DND-41 (cell line): Measurements from ENCODE around the gene SERPINA12.

ENCODE experiments used
- ATAC-seq: fragments of 200-7000 bp; cut with Tn5 transposase; 3 replicates; pipeline ENCODE4 v1.9.1; 2021; ENCODE audit warnings: low read depth; ENCODE audit not compliant: insufficient read depth
- DNase-seq: peaks from one replicate; pipeline ENCODE4 v3.0.0-alpha.2; 2020
- H2AFZ ChIP-seq: 2 replicates; pipeline ENCODE4 v1.6.0; 2012; ENCODE audit warnings: low read depth, low read length
- H3K27ac ChIP-seq: 2 replicates; pipeline ENCODE4 v1.5.1; 2012; ENCODE audit warnings: low read length, inconsistent platforms
- H3K27me3 ChIP-seq: fragments of 200-600 bp; sonication (generic); 2 replicates; pipeline ENCODE4 v1.6.0; 2012; ENCODE audit warnings: low read length, mild to moderate bottlenecking, inconsistent platforms; ENCODE audit not compliant: insufficient read depth, poor library complexity
- H3K36me3 ChIP-seq: 2 replicates; pipeline ENCODE4 v1.5.1; 2012; ENCODE audit warnings: low read length, inconsistent platforms; ENCODE audit not compliant: insufficient read depth
- H3K4me1 ChIP-seq: 2 replicates; pipeline ENCODE4 v1.5.1; 2012; ENCODE audit warnings: mild to moderate bottlenecking, low read length; ENCODE audit not compliant: insufficient read depth
- H3K4me2 ChIP-seq: 2 replicates; pipeline ENCODE4 v1.6.0; 2012; ENCODE audit warnings: mild to moderate bottlenecking, moderate library complexity, low read length, inconsistent platforms; ENCODE audit not compliant: insufficient read depth
- H3K4me3 ChIP-seq, 2 experiments: fragments of 200-600 bp in 1 of 2; shearing (Covaris generic) in 1 of 2; 2 replicates each; pipeline ENCODE4 v1.5.1; 2012 to 2016; ENCODE audit warnings: inconsistent platforms in 2 of 2, low read length in 2 of 2, mild to moderate bottlenecking in 2 of 2, low read depth in 1 of 2, moderate library complexity in 1 of 2
- H3K79me2 ChIP-seq: 2 replicates; pipeline ENCODE4 v1.6.0; 2012; ENCODE audit warnings: low read length, inconsistent platforms; ENCODE audit not compliant: insufficient read depth
- H3K9ac ChIP-seq: 2 replicates; pipeline ENCODE4 v1.6.0; 2012; ENCODE audit warnings: low read depth, mild to moderate bottlenecking, inconsistent platforms, low read length, moderate library complexity
- H3K9me3 ChIP-seq: 2 replicates; pipeline ENCODE4 v1.5.1; 2012; ENCODE audit warnings: low read length, moderate library complexity, mild to moderate bottlenecking, inconsistent platforms; ENCODE audit not compliant: insufficient read depth, severe bottlenecking
- H4K20me1 ChIP-seq: 2 replicates; pipeline ENCODE4 v1.6.0; 2012; ENCODE audit warnings: low read length; ENCODE audit not compliant: insufficient read depth
- EZH2 ChIP-seq: IDR thresholded peaks from 3 replicates; pipeline ENCODE4 v1.6.1; 2012; ENCODE audit warnings: borderline replicate concordance, low read depth, mild to moderate bottlenecking, moderate library complexity, low read length, inconsistent platforms; ENCODE audit not compliant: severe bottlenecking
- TF ChIP-seq, protein P1 (sequence below): IDR thresholded peaks from 2 replicates; pipeline ENCODE4 v1.5.1; 2012; ENCODE audit warnings: borderline replicate concordance, low read length, moderate library complexity, mild to moderate bottlenecking; ENCODE audit not compliant: poor library complexity, severe bottlenecking; ENCODE audit errors: extremely low read depth

Gene SERPINA12

DNA sequence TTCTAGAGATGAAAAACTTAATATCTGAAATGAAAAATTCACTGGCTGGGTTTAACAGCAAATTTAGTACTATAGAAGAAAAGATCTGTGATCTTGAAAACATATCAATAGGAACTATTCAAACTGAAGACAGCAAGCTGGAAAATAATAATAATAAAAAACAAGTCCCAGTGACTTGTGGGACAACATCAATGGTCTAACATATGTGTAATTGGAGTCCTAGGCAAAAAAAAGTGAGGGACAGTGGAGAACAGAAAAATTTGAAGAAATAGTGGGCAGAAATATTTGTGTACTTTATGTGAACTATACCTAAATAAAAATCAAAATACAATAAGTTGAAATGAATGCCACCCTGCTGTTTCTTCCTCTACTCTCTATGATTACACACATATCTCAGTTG, 30.8 kb downstream of the SERPINA12 start:
- no peak for ATAC-seq
- H3K9me3 ChIP-seq: peaks cover 3% of the 10 kb centered on the region
- H3K4me1 ChIP-seq: no peaks in the 10 kb centered on the region
- no peak for DNase-seq
- H3K4me3 ChIP-seq: no peak overlapping the region
- H3K4me2 ChIP-seq: no peak overlapping the region
- H3K79me2 ChIP-seq: no peaks in the 10 kb centered on the region
- no peak for TF ChIP-seq EZH2
- TF ChIP-seq, protein P1, sequence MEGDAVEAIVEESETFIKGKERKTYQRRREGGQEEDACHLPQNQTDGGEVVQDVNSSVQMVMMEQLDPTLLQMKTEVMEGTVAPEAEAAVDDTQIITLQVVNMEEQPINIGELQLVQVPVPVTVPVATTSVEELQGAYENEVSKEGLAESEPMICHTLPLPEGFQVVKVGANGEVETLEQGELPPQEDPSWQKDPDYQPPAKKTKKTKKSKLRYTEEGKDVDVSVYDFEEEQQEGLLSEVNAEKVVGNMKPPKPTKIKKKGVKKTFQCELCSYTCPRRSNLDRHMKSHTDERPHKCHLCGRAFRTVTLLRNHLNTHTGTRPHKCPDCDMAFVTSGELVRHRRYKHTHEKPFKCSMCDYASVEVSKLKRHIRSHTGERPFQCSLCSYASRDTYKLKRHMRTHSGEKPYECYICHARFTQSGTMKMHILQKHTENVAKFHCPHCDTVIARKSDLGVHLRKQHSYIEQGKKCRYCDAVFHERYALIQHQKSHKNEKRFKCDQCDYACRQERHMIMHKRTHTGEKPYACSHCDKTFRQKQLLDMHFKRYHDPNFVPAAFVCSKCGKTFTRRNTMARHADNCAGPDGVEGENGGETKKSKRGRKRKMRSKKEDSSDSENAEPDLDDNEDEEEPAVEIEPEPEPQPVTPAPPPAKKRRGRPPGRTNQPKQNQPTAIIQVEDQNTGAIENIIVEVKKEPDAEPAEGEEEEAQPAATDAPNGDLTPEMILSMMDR: no peak
- no peaks in the 10 kb centered on the region for H4K20me1 ChIP-seq
- no peaks in the 10 kb centered on the region for H3K36me3 ChIP-seq
- no peak overlapping the region for H3K27ac ChIP-seq
- no peak overlapping the region for H2AFZ ChIP-seq
- no peak overlapping the region for H3K9ac ChIP-seq
- H3K27me3 ChIP-seq: no peaks in the 10 kb centered on the region

DNA sequence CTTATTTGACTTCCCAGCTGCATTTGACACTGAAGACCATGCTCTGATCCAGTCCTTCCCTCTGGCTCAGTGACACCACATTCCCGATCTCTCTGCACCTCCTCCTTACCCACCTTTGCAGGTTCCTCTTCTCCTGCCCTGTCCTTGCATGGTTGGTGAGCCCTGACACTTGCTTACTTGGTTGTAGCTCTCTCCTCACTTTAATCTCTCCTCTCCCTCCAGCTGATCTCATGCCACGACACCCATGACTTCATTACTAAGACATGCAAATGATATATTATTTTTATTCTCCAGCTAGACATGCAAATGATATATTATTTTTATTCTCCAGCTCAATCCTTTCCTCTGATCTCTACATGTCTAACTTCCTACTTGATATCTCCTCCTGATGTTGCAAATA, 33.2 kb downstream of the SERPINA12 start, which contains the start of gene SERPINA9:
TSS of gene SERPINA9 (minus strand) at position 175 of the 400 bp plus-strand sequence. CDS start 6,357 bp downstream, outside the sequence.
- Histone ChIP-seq H3K4me2 (no peak within 1 kb of the TSS), H3K4me1 (no peaks in the 10 kb centered on the region), H3K4me3 (no peak within 1 kb of the TSS), H3K27me3 (peaks cover 6% of the 10 kb centered on the region), H3K27ac (no peak within 1 kb of the TSS), H2AFZ (no peak within 1 kb of the TSS), H4K20me1 (no peaks in the 10 kb centered on the region), H3K79me2 (no peaks in the 10 kb centered on the region), H3K9me3 (peaks cover 3% of the 10 kb centered on the region), H3K36me3 (no peaks in the 10 kb centered on the region), H3K9ac (no peak within 1 kb of the TSS)
- TF ChIP-seq, protein P1: no peak
- no peak for TF ChIP-seq EZH2
- DNase-seq (no peak), ATAC-seq (no peak)

GRCh38 chr14:94474581-94475031, 34.7 kb downstream of the SERPINA12 start:
- no peaks in the 10 kb centered on the region for H3K4me1 ChIP-seq
- no peaks in the 10 kb centered on the region for H4K20me1 ChIP-seq
- H3K9ac ChIP-seq: no peak overlapping the region
- no peak overlapping the region for H3K27ac ChIP-seq
- no peak for DNase-seq
- peaks cover 6% of the 10 kb centered on the region for H3K27me3 ChIP-seq
- H3K4me2 ChIP-seq: no peak overlapping the region
- no peak for ATAC-seq
- H3K9me3 ChIP-seq: peaks cover 3% of the 10 kb centered on the region
- no peak overlapping the region for H3K4me3 ChIP-seq
- H3K36me3 ChIP-seq: no peaks in the 10 kb centered on the region
- no peaks in the 10 kb centered on the region for H3K79me2 ChIP-seq
- no peak overlapping the region for H2AFZ ChIP-seq
- no peak for TF ChIP-seq EZH2
- TF ChIP-seq, protein P1: no peak
